Caco-2 (cell line): Measurements from ENCODE around the gene ZNF76. TPM values are rescaled to one million over a fixed set of nuclear protein-coding genes. Genes with fewer than 3 reads are reported as not detected.

Source experiments
- BruUV-seq: library from RNA; stranded (reverse); fragments of 400-500 nt; replicated peaks from 2 replicates; lab custom pipeline; 2021; lab: Mats Ljungman, UMichigan
- CTCF ChIA-PET: fragments of 300-600 bp; sonication (Branson Sonifier 250); formaldehyde crosslinking; loops from one replicate; lab custom pipeline; 2022; ENCODE audit warnings: antibody characterized with exemption; lab: Charles Lee
- POLR2A ChIA-PET: fragments of 300-600 bp; sonication (Branson Sonifier 250); formaldehyde crosslinking; loops from one replicate; lab custom pipeline; 2022; ENCODE audit warnings: antibody characterized with exemption; lab: Charles Lee
- DNase-seq, 2 experiments: peaks; one replicate each; pipeline versions ENCODE4 v3.0.0 to v3.0.0-alpha.2; 2020 to 2022
- H3K27me3 ChIP-seq: replicated peaks from 2 replicates; pipeline ENCODE4 v1.6.0; 2011; ENCODE audit warnings: low read length; ENCODE audit not compliant: control insufficient read depth, insufficient read depth
- H3K36me3 ChIP-seq: 2 replicates; pipeline ENCODE4 v1.5.1; 2011; ENCODE audit warnings: low read length; ENCODE audit not compliant: control insufficient read depth, insufficient read depth
- H3K4me1 ChIP-seq: fragments of 250-450 bp; sonication (Bioruptor Pico); 2 replicates; pipeline ENCODE4 v1.5.1; 2020; ENCODE audit warnings: mild to moderate bottlenecking
- H3K4me3 ChIP-seq: 2 replicates; pipeline ENCODE4 v1.5.1; 2011; ENCODE audit warnings: low read depth, mild to moderate bottlenecking, control low read depth, low read length
- H3K9me3 ChIP-seq: fragments of 250-450 bp; sonication (Bioruptor Pico); 2 replicates; pipeline ENCODE4 v1.5.1; 2020; ENCODE audit warnings: mild to moderate bottlenecking, moderate library complexity
- H3K27ac Mint-ChIP-seq: one replicate; pipeline ENCODE4 v1.8.0; 2022; ENCODE audit warnings: mixed read lengths; ENCODE audit not compliant: unreplicated experiment
- H3K27me3 Mint-ChIP-seq: one replicate; pipeline ENCODE4 v1.8.0; 2022; ENCODE audit warnings: mixed read lengths; ENCODE audit not compliant: insufficient read depth, unreplicated experiment
- H3K36me3 Mint-ChIP-seq: one replicate; pipeline ENCODE4 v1.8.0; 2022; ENCODE audit warnings: mild to moderate bottlenecking, mixed read lengths; ENCODE audit not compliant: insufficient read depth, unreplicated experiment
- H3K4me1 Mint-ChIP-seq: one replicate; pipeline ENCODE4 v1.8.0; 2022; ENCODE audit warnings: low read depth, mixed read lengths; ENCODE audit not compliant: unreplicated experiment
- H3K4me3 Mint-ChIP-seq: one replicate; pipeline ENCODE4 v1.8.0; 2022; ENCODE audit warnings: mild to moderate bottlenecking, moderate library complexity, mixed read lengths; ENCODE audit not compliant: unreplicated experiment
- H3K9me3 Mint-ChIP-seq: one replicate; pipeline ENCODE4 v1.8.0; 2022; ENCODE audit warnings: mixed read lengths; ENCODE audit not compliant: unreplicated experiment
- CTCF ChIP-seq, 2 experiments: fragments of 200-600 bp in 1 of 2; IDR thresholded peaks; 1 replicate in 1 of 2; 2 replicates in 1 of 2; pipeline versions ENCODE4 v1.5.1 to v1.8.0; 2011 to 2022; ENCODE audit warnings: antibody characterized with exemption in 1 of 2, control low read depth in 1 of 2, inconsistent platforms in 1 of 2, low read depth in 1 of 2, low read length in 1 of 2, mild to moderate bottlenecking in 1 of 2, moderate library complexity in 1 of 2; ENCODE audit not compliant: insufficient read depth in 1 of 2, severe bottlenecking in 1 of 2, unreplicated experiment in 1 of 2
- intact Hi-C: fragments of 100-400 bp; cut with micrococcal nuclease; formaldehyde crosslinking; loops from one replicate; pipeline ENCODE4 v1.10.0; 2022; ENCODE audit not compliant: unreplicated experiment
- total RNA-seq: library from RNA; stranded (reverse); gene quantifications from 2 replicates; pipeline ENCODE4 v1.2.3, GENCODE V29; 2022

The ZNF76 gene
- total RNA-seq, 1 experiment from 2014 or later, result 22.7 TPM

DNA sequence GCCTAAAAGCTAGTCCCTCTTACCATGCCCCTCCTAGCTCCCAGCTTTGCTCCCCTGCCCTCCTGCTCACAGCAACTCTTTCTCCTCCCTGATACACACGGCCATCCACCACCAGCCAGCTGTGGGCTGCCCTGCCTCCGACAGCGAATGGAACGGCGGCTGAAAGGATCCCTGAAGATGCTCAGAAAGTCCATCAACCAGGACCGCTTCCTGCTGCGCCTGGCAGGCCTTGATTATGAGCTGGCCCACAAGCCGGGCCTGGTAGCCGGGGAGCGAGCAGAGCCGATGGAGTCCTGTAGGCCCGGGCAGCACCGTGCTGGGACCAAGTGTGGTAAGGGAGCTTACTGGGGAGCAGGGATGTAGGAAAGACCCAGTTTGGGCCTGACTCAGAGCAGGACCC is 16.6 kb upstream of the ZNF76 start:
- intact Hi-C loops, result no loop called here
- H3K36me3 Mint-ChIP-seq, result no peaks in the 10 kb centered on the region
- H3K27ac Mint-ChIP-seq, result no peak overlapping the region
- POLR2A ChIA-PET, result no interaction called here
- DNase-seq, result no peak
- CTCF ChIA-PET, result interaction anchor here (0.6 to 3.2 kb wide), 2 partner anchors 17 to 97 kb away, joined by 3 to 19 read pairs; partner anchors contain the start of gene ZNF76
- H3K27me3 ChIP-seq, result no peaks in the 10 kb centered on the region
- no peaks in the 10 kb centered on the region for H3K9me3 ChIP-seq
- BruUV-seq, result no TSS peak
- H3K4me1 Mint-ChIP-seq, result peaks cover 13% of the 10 kb centered on the region
- no peaks in the 10 kb centered on the region for H3K9me3 Mint-ChIP-seq
- H3K27me3 Mint-ChIP-seq, result no peaks in the 10 kb centered on the region
- H3K4me3 ChIP-seq, result no peak overlapping the region
- no peaks in the 10 kb centered on the region; the same call in none of the 2 replicates for H3K36me3 ChIP-seq
- H3K4me3 Mint-ChIP-seq, result no peak overlapping the region
- no peak for TF ChIP-seq CTCF (IDR thresholded peaks at IDR 0.05; ENCODE audit: insufficient read depth in 1 of 2, low read depth in 1 of 2, low read length in 1 of 2, severe bottlenecking in 1 of 2, unreplicated experiment in 1 of 2)
- H3K4me1 ChIP-seq, result no peaks in the 10 kb centered on the region

DNA sequence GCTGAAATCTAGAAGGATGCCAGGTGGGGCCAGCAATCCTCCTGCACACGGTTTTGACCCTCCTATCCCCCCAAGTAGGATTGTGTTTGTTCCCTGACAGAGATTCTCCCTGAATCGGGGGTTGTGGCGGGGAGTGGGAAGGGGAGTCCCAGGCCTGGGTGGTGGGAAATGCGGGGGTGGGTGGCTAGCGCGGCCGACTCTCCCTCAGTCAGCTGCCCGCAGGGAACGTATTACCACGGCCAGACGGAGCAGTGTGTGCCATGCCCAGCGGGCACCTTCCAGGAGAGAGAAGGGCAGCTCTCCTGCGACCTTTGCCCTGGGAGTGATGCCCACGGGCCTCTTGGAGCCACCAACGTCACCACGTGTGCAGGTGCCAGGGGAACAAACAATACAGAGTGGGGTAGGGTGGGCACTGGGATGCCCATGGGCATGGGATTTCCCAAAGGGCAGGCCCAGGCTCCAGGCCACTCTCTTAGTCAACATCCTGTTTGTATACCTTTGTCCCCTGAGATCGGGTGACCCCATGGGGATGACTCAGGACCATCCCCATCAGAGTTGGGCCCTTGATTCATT is 16.1 kb upstream of the ZNF76 start:
- Mint-ChIP-seq H3K9me3 (no peaks in the 10 kb centered on the region), H3K27me3 (no peaks in the 10 kb centered on the region), H3K27ac (no peak overlapping the region), H3K4me3 (no peak overlapping the region), H3K4me1 (peaks cover 13% of the 10 kb centered on the region), H3K36me3 (no peaks in the 10 kb centered on the region)
- H3K9me3 ChIP-seq, result no peaks in the 10 kb centered on the region
- TF ChIP-seq CTCF (IDR thresholded peaks at IDR 0.05; ENCODE audit: insufficient read depth in 1 of 2, low read depth in 1 of 2, low read length in 1 of 2, severe bottlenecking in 1 of 2, unreplicated experiment in 1 of 2), result no peak
- ChIA-PET POLR2A (no interaction called here), CTCF (interaction anchor here (0.6 kb wide), 1 partner anchor 16 kb away, joined by 3 read pairs; the partner anchor contains the start of gene ZNF76)
- H3K27me3 ChIP-seq, result no peaks in the 10 kb centered on the region
- H3K4me1 ChIP-seq, result no peaks in the 10 kb centered on the region
- DNase-seq, result no peak
- BruUV-seq, result no TSS peak
- no peak overlapping the region for H3K4me3 ChIP-seq
- intact Hi-C loops, result no loop called here
- H3K36me3 ChIP-seq, result no peaks in the 10 kb centered on the region; the same call in none of the 2 replicates

DNA sequence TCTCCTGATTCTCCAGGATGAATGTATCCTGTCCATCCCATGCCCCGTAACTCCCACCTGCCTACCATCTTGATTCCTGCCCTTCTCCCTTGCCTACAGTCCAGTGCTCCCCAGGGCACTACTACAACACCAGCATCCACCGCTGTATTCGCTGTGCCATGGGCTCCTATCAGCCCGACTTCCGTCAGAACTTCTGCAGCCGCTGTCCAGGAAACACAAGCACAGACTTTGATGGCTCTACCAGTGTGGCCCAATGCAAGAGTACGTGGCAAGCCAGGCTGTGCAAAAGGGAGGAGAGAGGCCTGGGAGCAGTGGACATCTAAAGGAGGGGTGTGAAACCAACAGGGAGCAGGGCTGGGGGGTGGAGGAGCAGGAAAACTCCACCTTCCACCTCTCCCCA is 15.0 kb upstream of the ZNF76 start:
- no peak for TF ChIP-seq CTCF (IDR thresholded peaks at IDR 0.05; ENCODE audit: insufficient read depth in 1 of 2, low read depth in 1 of 2, low read length in 1 of 2, severe bottlenecking in 1 of 2, unreplicated experiment in 1 of 2)
- DNase-seq, result no peak
- peaks cover 13% of the 10 kb centered on the region for H3K4me1 Mint-ChIP-seq
- no peak overlapping the region for H3K4me3 Mint-ChIP-seq
- no TSS peak for BruUV-seq
- Histone ChIP-seq H3K4me3 (no peak overlapping the region), H3K9me3 (no peaks in the 10 kb centered on the region), H3K4me1 (no peaks in the 10 kb centered on the region), H3K27me3 (no peaks in the 10 kb centered on the region), H3K36me3 (no peaks in the 10 kb centered on the region; the same call in none of the 2 replicates)
- H3K9me3 Mint-ChIP-seq, result no peaks in the 10 kb centered on the region
- intact Hi-C loops, result no loop called here
- POLR2A ChIA-PET, result no interaction called here
- H3K36me3 Mint-ChIP-seq, result no peaks in the 10 kb centered on the region
- H3K27ac Mint-ChIP-seq, result no peak overlapping the region
- CTCF ChIA-PET, result no interaction called here
- H3K27me3 Mint-ChIP-seq, result no peaks in the 10 kb centered on the region
